GM21723 (cell line): ENCODE data around the gene PRELID3B.

ENCODE experiments used
- ATAC-seq: cut with Tn5 transposase; IDR thresholded peaks from one replicate; pipeline ENCODE4 v1.9.1; 2021; ENCODE audit warnings: mild to moderate bottlenecking, moderate library complexity; ENCODE audit not compliant: unreplicated experiment

PRELID3B gene

GRCh38 chr20:59042151-59042795 lies at the start of gene PRELID3B:
Gene PRELID3B, minus strand, starts transcription at chr20:59042786. Its CDS starts 56 bp downstream, at chr20:59042730.
- ATAC-seq: peak; percentile 37

- no peak for ATAC-seq
Measured at GRCh38 chr20:59087829-59088433, 45.3 kb upstream of the PRELID3B start.

- no peak for ATAC-seq
Measured at GRCh38 chr20:59086923-59087322, 44.3 kb upstream of the PRELID3B start.

- ATAC-seq: no peak
Measured at GRCh38 chr20:59084041-59084850, 41.7 kb upstream of the PRELID3B start.

GRCh38 chr20:59082981-59083380 lies 40.4 kb upstream of the PRELID3B start:
- ATAC-seq: no peak

- no peak for ATAC-seq
Measured at GRCh38 chr20:59082077-59082740, 39.6 kb upstream of the PRELID3B start.

- ATAC-seq: no peak
Measured at GRCh38 chr20:59081036-59081435, 38.5 kb upstream of the PRELID3B start.

GRCh38 chr20:59078231-59078630 lies 35.6 kb upstream of the PRELID3B start:
- no peak for ATAC-seq

- ATAC-seq: no peak
Measured at GRCh38 chr20:59077705-59078104, 35.1 kb upstream of the PRELID3B start.

GRCh38 chr20:59075934-59076508 lies 33.4 kb upstream of the PRELID3B start:
- ATAC-seq: no peak

- ATAC-seq: no peak
Measured at GRCh38 chr20:59074456-59074855, 31.9 kb upstream of the PRELID3B start.

- ATAC-seq: no peak
Measured at GRCh38 chr20:59073582-59073981, 31.0 kb upstream of the PRELID3B start.

- ATAC-seq: peak; percentile 66
Measured at GRCh38 chr20:59071216-59071615, 28.6 kb upstream of the PRELID3B start.

- no peak for ATAC-seq
Measured at GRCh38 chr20:59069026-59069425, 26.4 kb upstream of the PRELID3B start.

- ATAC-seq: no peak
Measured at GRCh38 chr20:59068534-59068933, 25.9 kb upstream of the PRELID3B start.

GRCh38 chr20:59064214-59064722 lies 21.7 kb upstream of the PRELID3B start:
- no peak for ATAC-seq

- no peak for ATAC-seq
Measured at GRCh38 chr20:59063358-59064213, 21.0 kb upstream of the PRELID3B start.

- ATAC-seq: no peak
Measured at GRCh38 chr20:59062081-59062480, 19.5 kb upstream of the PRELID3B start.

- ATAC-seq: no peak
Measured at GRCh38 chr20:59055302-59055701, 12.7 kb upstream of the PRELID3B start.

GRCh38 chr20:59051666-59052185 lies 9.1 kb upstream of the PRELID3B start:
- ATAC-seq: no peak
